Neural progenitor cell (in vitro differentiated cells): Measurements from ENCODE around the gene UBE2F. TPM values are rescaled to one million over a fixed set of nuclear protein-coding genes. Genes with fewer than 3 reads are reported as not detected.
A peak's percentile ranks its signal among the peaks of the same experiment; 100 is the strongest.

Experiments
- DNase-seq: peaks from one replicate; pipeline ENCODE4 v3.0.0-alpha.2; 2016; ENCODE audit warnings: low spot score
- H2AFZ ChIP-seq: fragments of 200-600 bp; sonication (generic); replicated peaks from 2 replicates; pipeline ENCODE4 v1.6.1; 2016; ENCODE audit warnings: antibody characterized with exemption
- H3F3A ChIP-seq: fragments of 200-600 bp; sonication (generic); 2 replicates; pipeline ENCODE4 v1.6.1; 2016; ENCODE audit warnings: antibody characterized with exemption, low read depth
- H3K27ac ChIP-seq: fragments of 200-600 bp; sonication (generic); 2 replicates; pipeline ENCODE4 v1.5.1; 2016; ENCODE audit warnings: mild to moderate bottlenecking
- H3K27me3 ChIP-seq: fragments of 200-600 bp; sonication (generic); 2 replicates; pipeline ENCODE4 v1.6.1; 2016; ENCODE audit warnings: mild to moderate bottlenecking, moderate library complexity
- H3K36me3 ChIP-seq: fragments of 200-600 bp; sonication (generic); 2 replicates; pipeline ENCODE4 v1.5.1; 2016
- H3K4me1 ChIP-seq: fragments of 200-600 bp; sonication (generic); 2 replicates; pipeline ENCODE4 v1.6.1; 2016; ENCODE audit warnings: mixed run types
- H3K4me2 ChIP-seq: fragments of 200-600 bp; sonication (generic); 2 replicates; pipeline ENCODE4 v1.6.1; 2016
- H3K4me3 ChIP-seq: fragments of 200-600 bp; sonication (generic); 2 replicates; pipeline ENCODE4 v1.5.1; 2016
- H3K79me2 ChIP-seq: fragments of 200-600 bp; sonication (generic); 2 replicates; pipeline ENCODE4 v1.6.1; 2016; ENCODE audit warnings: low read depth
- H3K9ac ChIP-seq: fragments of 200-600 bp; sonication (generic); 2 replicates; pipeline ENCODE4 v1.6.1; 2016
- H3K9me3 ChIP-seq: fragments of 200-600 bp; sonication (generic); 2 replicates; pipeline ENCODE4 v1.5.1; 2016; ENCODE audit warnings: low read depth
- H4K20me1 ChIP-seq: fragments of 200-600 bp; sonication (generic); 2 replicates; pipeline ENCODE4 v1.6.1; 2016; ENCODE audit warnings: low read depth
- H3K27ac Mint-ChIP-seq: 3 replicates; pipeline ENCODE4 v1.8.0; 2021; ENCODE audit warnings: mixed read lengths
- H3K27me3 Mint-ChIP-seq: 2 replicates; pipeline ENCODE4 v1.8.0; 2022; ENCODE audit warnings: low read depth, mild to moderate bottlenecking, inconsistent platforms, moderate library complexity, mixed read lengths; ENCODE audit not compliant: insufficient read depth
- H3K36me3 Mint-ChIP-seq: 3 replicates; pipeline ENCODE4 v1.8.0; 2021; ENCODE audit warnings: mixed read lengths
- H3K4me1 Mint-ChIP-seq: 3 replicates; pipeline ENCODE4 v1.8.0; 2021; ENCODE audit warnings: mixed read lengths
- H3K4me3 Mint-ChIP-seq: 3 replicates; pipeline ENCODE4 v1.8.0; 2021; ENCODE audit warnings: mild to moderate bottlenecking, moderate library complexity, mixed read lengths
- H3K9me3 Mint-ChIP-seq: 3 replicates; pipeline ENCODE4 v1.8.0; 2020; ENCODE audit warnings: mixed read lengths
- EZH2 ChIP-seq: fragments of 200-600 bp; sonication (generic); IDR thresholded peaks from 2 replicates; pipeline ENCODE4 v1.6.1; 2017; ENCODE audit warnings: antibody characterized with exemption, mild to moderate bottlenecking, moderate library complexity
- EZH2phosphoT487 ChIP-seq: fragments of 200-600 bp; sonication (generic); IDR thresholded peaks from 2 replicates; pipeline ENCODE4 v1.6.1; 2017; ENCODE audit warnings: antibody characterized with exemption
- total RNA-seq: library from RNA; depleted of rRNA; stranded (reverse); fragments of >200 nt; gene quantifications from 2 replicates; pipeline ENCODE4 v1.2.3, GENCODE V29; 2015; ENCODE audit warnings: low replicate concordance
- TF ChIP-seq, protein P1 (sequence below): fragments of 200-600 bp; sonication (generic); IDR thresholded peaks from 2 replicates; pipeline ENCODE4 v1.5.1; 2017; ENCODE audit warnings: antibody characterized with exemption, mild to moderate bottlenecking

The UBE2F gene
- total RNA-seq, 1 donor from 2014 or later: 77.4 TPM

DNA sequence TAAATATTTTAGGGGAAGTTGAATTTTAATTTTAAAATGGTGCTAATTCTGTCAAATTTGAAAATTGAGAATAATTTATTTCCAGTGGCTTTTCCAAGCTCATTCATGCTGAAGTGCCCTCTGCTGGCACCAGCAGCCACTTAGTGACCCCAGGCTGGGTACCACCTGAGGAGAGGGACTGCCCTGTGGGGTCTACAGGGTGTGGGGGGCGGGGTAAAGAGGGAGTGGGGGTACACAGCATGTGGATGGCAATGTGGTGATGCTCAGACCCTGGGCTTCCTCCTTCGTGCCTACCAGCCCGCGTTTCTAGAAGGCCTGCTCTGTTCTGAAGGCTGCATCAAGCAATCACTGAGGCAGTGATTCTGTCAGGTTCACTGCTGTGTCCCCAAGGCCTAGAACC, 48.9 kb downstream of the UBE2F start:
- H3F3A ChIP-seq: no peaks in the 10 kb centered on the region
- no peak overlapping the region for H3K27ac ChIP-seq
- H3K4me3 ChIP-seq: no peak overlapping the region
- H3K4me2 ChIP-seq: no peak overlapping the region
- no peak overlapping the region for H3K4me3 Mint-ChIP-seq
- H3K9me3 ChIP-seq: no peaks in the 10 kb centered on the region
- no peaks in the 10 kb centered on the region for H3K4me1 Mint-ChIP-seq
- H3K27ac Mint-ChIP-seq: no peak overlapping the region
- H3K27me3 Mint-ChIP-seq: peaks cover 5% of the 10 kb centered on the region
- no peak overlapping the region for H3K9ac ChIP-seq
- H3K4me1 ChIP-seq: no peaks in the 10 kb centered on the region
- peaks cover 9% of the 10 kb centered on the region for H3K36me3 Mint-ChIP-seq
- H3K79me2 ChIP-seq: peaks cover under 1% of the 10 kb centered on the region
- no peak for DNase-seq
- no peak overlapping the region for H2AFZ ChIP-seq
- H4K20me1 ChIP-seq: peaks cover 3% of the 10 kb centered on the region
- no peaks in the 10 kb centered on the region for H3K36me3 ChIP-seq
- no peaks in the 10 kb centered on the region for H3K27me3 ChIP-seq
- no peaks in the 10 kb centered on the region for H3K9me3 Mint-ChIP-seq
- TF ChIP-seq EZH2: no peak
- TF ChIP-seq, protein P1, sequence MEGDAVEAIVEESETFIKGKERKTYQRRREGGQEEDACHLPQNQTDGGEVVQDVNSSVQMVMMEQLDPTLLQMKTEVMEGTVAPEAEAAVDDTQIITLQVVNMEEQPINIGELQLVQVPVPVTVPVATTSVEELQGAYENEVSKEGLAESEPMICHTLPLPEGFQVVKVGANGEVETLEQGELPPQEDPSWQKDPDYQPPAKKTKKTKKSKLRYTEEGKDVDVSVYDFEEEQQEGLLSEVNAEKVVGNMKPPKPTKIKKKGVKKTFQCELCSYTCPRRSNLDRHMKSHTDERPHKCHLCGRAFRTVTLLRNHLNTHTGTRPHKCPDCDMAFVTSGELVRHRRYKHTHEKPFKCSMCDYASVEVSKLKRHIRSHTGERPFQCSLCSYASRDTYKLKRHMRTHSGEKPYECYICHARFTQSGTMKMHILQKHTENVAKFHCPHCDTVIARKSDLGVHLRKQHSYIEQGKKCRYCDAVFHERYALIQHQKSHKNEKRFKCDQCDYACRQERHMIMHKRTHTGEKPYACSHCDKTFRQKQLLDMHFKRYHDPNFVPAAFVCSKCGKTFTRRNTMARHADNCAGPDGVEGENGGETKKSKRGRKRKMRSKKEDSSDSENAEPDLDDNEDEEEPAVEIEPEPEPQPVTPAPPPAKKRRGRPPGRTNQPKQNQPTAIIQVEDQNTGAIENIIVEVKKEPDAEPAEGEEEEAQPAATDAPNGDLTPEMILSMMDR: peak; percentile 36

GRCh38 chr2:238016526-238016925, 49.7 kb downstream of the UBE2F start:
- no peaks in the 10 kb centered on the region for H3K79me2 ChIP-seq
- Mint-ChIP-seq H3K4me1 (no peaks in the 10 kb centered on the region), H3K4me3 (no peak overlapping the region), H3K27me3 (peaks cover 3% of the 10 kb centered on the region), H3K9me3 (no peaks in the 10 kb centered on the region), H3K36me3 (peaks cover 11% of the 10 kb centered on the region), H3K27ac (no peak overlapping the region)
- TF ChIP-seq EZH2: no peak
- TF ChIP-seq, protein P1: no peak
- TF ChIP-seq EZH2phosphoT487: no peak
- H3K27me3 ChIP-seq: no peaks in the 10 kb centered on the region
- no peaks in the 10 kb centered on the region for H3K36me3 ChIP-seq
- H3K4me3 ChIP-seq: no peak overlapping the region
- H3K4me1 ChIP-seq: no peaks in the 10 kb centered on the region
- no peak overlapping the region for H3K4me2 ChIP-seq
- H3K9ac ChIP-seq: no peak overlapping the region
- no peaks in the 10 kb centered on the region for H3K9me3 ChIP-seq
- no peaks in the 10 kb centered on the region for H3F3A ChIP-seq
- H4K20me1 ChIP-seq: peaks cover 3% of the 10 kb centered on the region
- no peak overlapping the region for H2AFZ ChIP-seq
- no peak overlapping the region for H3K27ac ChIP-seq
- DNase-seq: no peak

DNA sequence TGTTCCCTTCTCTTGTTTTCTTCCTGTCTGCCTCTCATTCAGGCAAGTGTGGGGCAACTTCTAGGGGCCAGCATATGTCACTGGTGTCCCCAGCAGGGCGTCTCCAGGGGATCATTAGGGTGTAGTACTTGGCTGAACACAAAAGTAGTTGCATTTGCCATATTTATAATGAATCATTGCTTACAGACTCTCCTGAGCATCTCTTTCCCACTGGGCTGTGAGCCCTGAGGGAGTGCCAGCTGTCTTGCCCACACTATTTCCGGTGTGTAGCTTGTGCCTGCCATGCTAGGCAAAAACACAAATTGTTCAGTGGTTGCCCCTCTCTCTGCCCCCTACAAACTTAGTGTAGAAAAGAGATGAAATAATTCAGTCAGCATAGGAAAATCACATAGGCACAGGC, 53.1 kb downstream of the UBE2F start:
- no peak overlapping the region for H3K27ac Mint-ChIP-seq
- peaks cover 3% of the 10 kb centered on the region for H3K27me3 Mint-ChIP-seq
- no peak overlapping the region for H3K4me3 Mint-ChIP-seq
- no peak for DNase-seq
- peaks cover 6% of the 10 kb centered on the region for H3K36me3 Mint-ChIP-seq
- TF ChIP-seq EZH2 (no peak), EZH2phosphoT487 (no peak)
- TF ChIP-seq, protein P1: no peak
- H3K4me1 Mint-ChIP-seq: no peaks in the 10 kb centered on the region
- H3K27me3 ChIP-seq: no peaks in the 10 kb centered on the region
- no peaks in the 10 kb centered on the region for H4K20me1 ChIP-seq
- no peak overlapping the region for H3K4me3 ChIP-seq
- no peaks in the 10 kb centered on the region for H3K9me3 ChIP-seq
- H3K9me3 Mint-ChIP-seq: no peaks in the 10 kb centered on the region
- no peak overlapping the region for H3K27ac ChIP-seq
- no peak overlapping the region for H2AFZ ChIP-seq
- H3K4me2 ChIP-seq: no peak overlapping the region
- H3K79me2 ChIP-seq: no peaks in the 10 kb centered on the region
- H3K4me1 ChIP-seq: no peaks in the 10 kb centered on the region
- H3K36me3 ChIP-seq: no peaks in the 10 kb centered on the region
- H3F3A ChIP-seq: no peaks in the 10 kb centered on the region
- no peak overlapping the region for H3K9ac ChIP-seq

GRCh38 chr2:238020816-238021215, 54.0 kb downstream of the UBE2F start:
- Histone ChIP-seq H3K36me3 (no peaks in the 10 kb centered on the region), H3K4me3 (no peak overlapping the region), H3K9me3 (no peaks in the 10 kb centered on the region), H2AFZ (no peak overlapping the region), H3K27ac (no peak overlapping the region), H3K4me2 (no peak overlapping the region), H3K4me1 (no peaks in the 10 kb centered on the region), H3K27me3 (no peaks in the 10 kb centered on the region), H3K79me2 (no peaks in the 10 kb centered on the region), H3K9ac (no peak overlapping the region), H3F3A (no peaks in the 10 kb centered on the region), H4K20me1 (no peaks in the 10 kb centered on the region)
- Mint-ChIP-seq H3K27me3 (peaks cover 3% of the 10 kb centered on the region), H3K4me3 (no peak overlapping the region), H3K36me3 (peaks cover 6% of the 10 kb centered on the region), H3K27ac (no peak overlapping the region), H3K9me3 (no peaks in the 10 kb centered on the region), H3K4me1 (no peaks in the 10 kb centered on the region)
- TF ChIP-seq EZH2phosphoT487: no peak
- no peak for TF ChIP-seq EZH2
- TF ChIP-seq, protein P1: no peak
- no peak for DNase-seq
